GM12878 (cell line): Measurements from ENCODE around the gene AAR2. TPM values are rescaled to one million over a fixed set of nuclear protein-coding genes. Genes with fewer than 3 reads are reported as not detected.

Experiments used
- ATAC-seq: fragments of 200-7000 bp; cut with Tn5 transposase; 3 replicates; pipeline ENCODE4 v1.9.1; 2020; ENCODE audit warnings: mild to moderate bottlenecking, moderate library complexity
- BruUV-seq: library from RNA; stranded (reverse); fragments of 400-500 nt; replicated peaks from 2 replicates; lab custom pipeline; 2021; lab: Mats Ljungman, UMichigan
- CTCF ChIA-PET: fragments of 300-600 bp; sonication (Branson Sonifier 250); formaldehyde crosslinking; extraction: SDS; loops from one replicate; lab custom pipeline; 2021; ENCODE audit warnings: inconsistent platforms; lab: Yijun Ruan, JAX
- POLR2A ChIA-PET: fragments of 350-600 bp; formaldehyde crosslinking; extraction: SDS; loops from one replicate; lab custom pipeline; 2021; ENCODE audit warnings: inconsistent platforms; lab: Charles Lee
- RAD21 ChIA-PET: fragments of 300-600 bp; sonication (Branson Sonifier 250); formaldehyde crosslinking; loops from one replicate; lab custom pipeline; 2023; ENCODE audit warnings: antibody characterized with exemption; ENCODE audit not compliant: unreplicated experiment; lab: Charles Lee
- SMC1A ChIA-PET: fragments of 300-600 bp; sonication (Branson Sonifier 250); formaldehyde crosslinking; loops from one replicate; lab custom pipeline; 2023; ENCODE audit not compliant: unreplicated experiment, uncharacterized antibody; lab: Charles Lee
- DNase-seq: peaks from one replicate; pipeline ENCODE4 v3.0.0-alpha.2; 2011; ENCODE audit warnings: low read depth, low spot score
- FAIRE-seq: peaks from 3 replicates; lab custom pipeline; 2011; peaks lifted over from hg19 to GRCh38; lab: Jason Lieb, UNC
- H2AFZ ChIP-seq: 2 replicates; pipeline ENCODE4 v1.6.0; 2011; ENCODE audit warnings: low read depth, low read length, control low read depth; ENCODE audit not compliant: control insufficient read depth
- H3K27ac ChIP-seq: 2 replicates; pipeline ENCODE4 v1.5.1; 2011; ENCODE audit warnings: control low read depth; ENCODE audit not compliant: control insufficient read depth, insufficient read depth
- H3K27me3 ChIP-seq, 2 experiments: replicated peaks in 1 of 2; 2 replicates each; pipeline versions ENCODE4 v1.6.0 to v1.6.1; 2011; ENCODE audit warnings: low read length in 1 of 2; ENCODE audit not compliant: control insufficient read depth in 2 of 2, insufficient read depth in 2 of 2
- H3K36me3 ChIP-seq, 2 experiments: 2 replicates each; pipeline ENCODE4 v1.5.1; 2011; ENCODE audit warnings: low read length in 1 of 2; ENCODE audit not compliant: control insufficient read depth in 2 of 2, insufficient read depth in 2 of 2
- H3K4me1 ChIP-seq: 2 replicates; pipeline ENCODE4 v1.6.1; 2011; ENCODE audit warnings: mild to moderate bottlenecking, low read length, moderate library complexity, mixed read lengths; ENCODE audit not compliant: control insufficient read depth, insufficient read depth
- H3K4me2 ChIP-seq: 2 replicates; pipeline ENCODE4 v1.6.0; 2011; ENCODE audit warnings: control low read depth; ENCODE audit not compliant: control insufficient read depth, insufficient read depth
- H3K4me3 ChIP-seq: fragments of 200-600 bp; sonication (generic); 2 replicates; pipeline ENCODE4 v1.5.1; 2016
- H3K79me2 ChIP-seq: 2 replicates; pipeline ENCODE4 v1.6.0; 2011; ENCODE audit warnings: low read length; ENCODE audit not compliant: control insufficient read depth, insufficient read depth
- H3K9ac ChIP-seq: 2 replicates; pipeline ENCODE4 v1.8.0; 2011; ENCODE audit warnings: low read length, control low read depth, mixed read lengths; ENCODE audit not compliant: control insufficient read depth, insufficient read depth
- H3K9me3 ChIP-seq: replicated peaks from 3 replicates; pipeline ENCODE4 v1.5.1; 2011; ENCODE audit warnings: mild to moderate bottlenecking, low read length; ENCODE audit not compliant: control insufficient read depth, insufficient read depth
- H4K20me1 ChIP-seq: 2 replicates; pipeline ENCODE4 v1.6.0; 2011; ENCODE audit not compliant: control insufficient read depth, insufficient read depth
- BMI1 ChIP-seq: fragments of 450-650 bp; IDR thresholded peaks from 2 replicates; pipeline ENCODE4 v1.6.1; 2016; ENCODE audit warnings: mild to moderate bottlenecking, moderate library complexity, borderline replicate concordance
- E4F1 ChIP-seq: fragments of 450-650 bp; IDR thresholded peaks from 2 replicates; pipeline ENCODE4 v1.6.1; 2018; ENCODE audit warnings: borderline replicate concordance, mild to moderate bottlenecking; ENCODE audit not compliant: partially characterized antibody
- EP300 ChIP-seq, 2 experiments: fragments of 150-350 bp in 1 of 2; IDR thresholded peaks; 2 replicates each; pipeline ENCODE4 v1.6.1; 2011 to 2012; ENCODE audit warnings: low read depth in 2 of 2, low read length in 2 of 2, borderline replicate concordance in 1 of 2, improper control_type of control experiment in 1 of 2, inconsistent platforms in 1 of 2; ENCODE audit not compliant: control insufficient read depth in 1 of 2
- NFXL1 ChIP-seq: fragments of 450-650 bp; IDR thresholded peaks from 2 replicates; pipeline ENCODE4 v1.6.1; 2017; ENCODE audit warnings: antibody characterized with exemption, mild to moderate bottlenecking, borderline replicate concordance
- PAX8 ChIP-seq: fragments of 450-650 bp; IDR thresholded peaks from 2 replicates; pipeline ENCODE4 v1.6.1; 2017; ENCODE audit warnings: mild to moderate bottlenecking, moderate library complexity
- SPI1 ChIP-seq: IDR thresholded peaks from 2 replicates; pipeline ENCODE4 v1.6.1; 2011; ENCODE audit warnings: low read depth, mild to moderate bottlenecking, low read length, moderate library complexity, borderline replicate concordance; ENCODE audit not compliant: insufficient read depth
- SUPT20H ChIP-seq: IDR thresholded peaks from 2 replicates; pipeline ENCODE4 v1.6.1; 2011; ENCODE audit warnings: low read depth, mild to moderate bottlenecking, low read length, moderate library complexity, borderline replicate concordance; ENCODE audit not compliant: control insufficient read depth
- TARDBP ChIP-seq: IDR thresholded peaks from 2 replicates; pipeline ENCODE4 v1.6.1; 2016; ENCODE audit warnings: borderline replicate concordance
- WGBS: methylation state at CpG from one replicate; pipeline ENCODE4 v1.1.6; 2016; ENCODE audit warnings: low lambda C conversion rate; ENCODE audit not compliant: insufficient replicate concordance, insufficient coverage; ENCODE audit errors: missing lambda C conversion rate; 5-methylcytosine and 5-hydroxymethylcytosine counted together
- in situ Hi-C: fragments of 300-500 bp; cut with MboI; formaldehyde crosslinking; loops from 9 replicates; pipeline ENCODE4 v1.14.3; 2018; ENCODE audit warnings: mixed read lengths
- intact Hi-C: fragments of 100-400 bp; cut with micrococcal nuclease; formaldehyde crosslinking; loops from one replicate; pipeline ENCODE4 v1.14.2; 2022; ENCODE audit not compliant: unreplicated experiment
- polyA plus RNA-seq, 11 experiments: library from polyadenylated mRNA; depleted of rRNA in 4 of 11; unstranded in 6 of 11; stranded (reverse) in 5 of 11; fragments of >200 nt; fragmentation: Nextera tagmentation in 4 of 11; fragmentation: Illumina TruSeq in 1 of 11; extraction: Ambion mirVana in 4 of 11; extraction: Trizol in 1 of 11; gene quantifications; 1 replicate in 1 of 11; 2 replicates in 10 of 11; pipeline versions ENCODE4 v1.2.1 to v1.2.3, GENCODE V29; 2011 to 2016; ENCODE audit warnings: inconsistent platforms in 2 of 11, missing spikeins in 2 of 11, low read depth in 1 of 11
- total RNA-seq, 4 experiments: library from RNA; depleted of rRNA in 3 of 4; stranded (reverse); fragments of >200 nt in 3 of 4; fragmentation: Illumina TruSeq in 1 of 4; extraction: Trizol in 1 of 4; gene quantifications; 2 replicates each; pipeline versions ENCODE4 v1.2.1 to v1.2.3, GENCODE V29; 2013 to 2021

AAR2 gene
- total and polyA plus RNA-seq, 10 of the 15 experiments (the other 5 are each of a cell fraction or from before 2014, with no cell fraction given), result 6.5 to 41.7 (median 30.3) TPM

- no peak overlapping the region for H3K4me3 ChIP-seq
- in situ Hi-C loops, result no loop called here
- no peak for TF ChIP-seq SUPT20H
- peak; percentile 8; the same call in 1 of the 2 replicates for TF ChIP-seq SPI1
- H4K20me1 ChIP-seq, result no peaks in the 10 kb centered on the region
- 4% methylated on average over 4 of the region's 4 CpGs for WGBS
- RAD21 ChIA-PET, result interaction anchor here (1.5 kb wide), 1 partner anchor 224 kb away, joined by 6 read pairs; no protein-coding TSS in a partner anchor
- H3K9me3 ChIP-seq, result no peaks in the 10 kb centered on the region
- ATAC-seq (peak; percentile 47), FAIRE-seq (no peak), DNase-seq (no peak)
- CTCF ChIA-PET, result interaction anchor here (0.7 to 3.5 kb wide), 8 partner anchors 16 to 529 kb away, joined by 3 to 17 read pairs (median 4); no protein-coding TSS in a partner anchor
- no TSS peak for BruUV-seq
- H3K79me2 ChIP-seq, result no peaks in the 10 kb centered on the region
- no peaks in the 10 kb centered on the region; the same call in 1 of the 2 replicates for H3K4me1 ChIP-seq
- H3K27me3 ChIP-seq, result no peaks in the 10 kb centered on the region; a peak in 2 of 4 replicates
- POLR2A ChIA-PET, result interaction anchor here (0.6 kb wide), 1 partner anchor 218 kb away, joined by 7 read pairs; no protein-coding TSS in a partner anchor
- no peak overlapping the region for H3K27ac ChIP-seq
- no peak overlapping the region for H3K9ac ChIP-seq
- SMC1A ChIA-PET, result interaction anchor here (1.2 kb wide), 1 partner anchor 212 kb away, joined by 4 read pairs; no protein-coding TSS in a partner anchor
- intact Hi-C loops, result no loop called here
- no peak overlapping the region for H3K4me2 ChIP-seq
- no peaks in the 10 kb centered on the region for H3K36me3 ChIP-seq
- H2AFZ ChIP-seq, result no peak overlapping the region
Observed at GRCh38 chr20:36215778-36216177, 20.5 kb upstream of the AAR2 start.

- Histone ChIP-seq H3K27ac (no peak overlapping the region), H3K9me3 (no peaks in the 10 kb centered on the region), H3K9ac (no peak overlapping the region), H3K4me2 (no peak overlapping the region), H3K4me1 (no peaks in the 10 kb centered on the region; the same call in 1 of the 2 replicates), H3K27me3 (no peaks in the 10 kb centered on the region; a peak in 2 of 4 replicates), H4K20me1 (no peaks in the 10 kb centered on the region), H3K79me2 (no peaks in the 10 kb centered on the region), H3K36me3 (no peaks in the 10 kb centered on the region), H2AFZ (no peak overlapping the region), H3K4me3 (no peak overlapping the region)
- ChIA-PET RAD21 (interaction anchor here (1.5 kb wide), 1 partner anchor 223 kb away, joined by 6 read pairs; no protein-coding TSS in a partner anchor), SMC1A (interaction anchor here (1.2 kb wide), 1 partner anchor 211 kb away, joined by 4 read pairs; no protein-coding TSS in a partner anchor), CTCF (interaction anchor here (0.8 to 3.5 kb wide), 7 partner anchors 14 to 529 kb away, joined by 4 to 17 read pairs (median 6); no protein-coding TSS in a partner anchor), POLR2A (interaction anchor here (0.6 kb wide), 1 partner anchor 223 kb away, joined by 7 read pairs; no protein-coding TSS in a partner anchor)
- TF ChIP-seq NFXL1, result no peak
- TF ChIP-seq PAX8, result no peak
- no peak for TF ChIP-seq EP300 (IDR thresholded peaks at IDR 0.05; ENCODE audit: borderline replicate concordance in 1 of 2, control insufficient read depth in 1 of 2, low read depth in 2 of 2, low read length in 2 of 2)
- no peak for TF ChIP-seq BMI1
- no peak for TF ChIP-seq E4F1
- TF ChIP-seq TARDBP, result no peak
- no TSS peak for BruUV-seq
- in situ Hi-C loops, result no loop called here
- DNase-seq, result no peak
- no peak for ATAC-seq
- WGBS, result 29% methylated on average over 7 of the region's 7 CpGs
- intact Hi-C loops, result no loop called here
- FAIRE-seq, result no peak
Observed at GRCh38 chr20:36216314-36217025, 19.8 kb upstream of the AAR2 start.
